ENCODE results near the gene ARFRP1. TPM values are rescaled to one million over a fixed set of nuclear protein-coding genes. Genes with fewer than 3 reads are reported as not detected.

Gene ARFRP1
- total and polyA plus RNA-seq, 2 donors (not counting 1 experiment from before 2014, with no cell fraction given): 41.0 to 75.5 TPM

DNA sequence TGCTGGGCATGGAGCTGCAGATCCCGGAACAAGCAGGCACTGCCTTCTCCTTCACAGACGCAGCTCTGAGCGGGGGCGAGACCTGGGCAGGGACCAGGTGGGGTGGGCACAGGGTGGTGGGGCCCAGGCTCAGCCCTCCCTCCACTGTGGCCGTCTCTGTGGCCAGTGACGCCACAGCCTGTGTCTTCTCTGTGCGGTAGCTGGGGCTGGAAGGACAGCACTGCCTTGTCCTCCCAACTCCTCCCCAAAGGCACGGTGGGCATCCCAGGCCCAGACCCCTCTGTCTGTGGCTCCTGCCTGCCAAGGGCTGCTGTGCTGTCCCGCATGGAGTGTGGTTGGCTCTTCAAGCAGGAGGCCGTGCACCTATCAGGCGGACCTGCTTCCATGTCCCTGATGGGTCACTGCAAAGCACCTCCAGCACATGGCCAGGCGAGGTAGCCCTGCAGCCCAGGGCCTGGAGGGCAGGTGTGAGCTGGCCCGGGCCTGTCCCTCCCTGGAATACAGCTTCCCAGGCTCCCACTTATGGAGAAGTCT is 26.1 kb downstream of the ARFRP1 start:
- Mint-ChIP-seq H3K27ac (no peak overlapping the region), H3K4me1 (no peaks in the 10 kb centered on the region), H3K27me3 (no peaks in the 10 kb centered on the region), H3K4me3 (no peak overlapping the region), H3K9me3 (ENCODE audit: insufficient read depth) (no peaks in the 10 kb centered on the region)
- no peak overlapping the region for H3K4me2 ChIP-seq (replicated peaks; ENCODE audit: low read depth, low read length, poor library complexity, severe bottlenecking)
- H3K79me2 ChIP-seq (ENCODE audit: control insufficient read depth, insufficient read depth, low read length): no peaks in the 10 kb centered on the region
- peaks cover 0 to 2% of the 10 kb centered on the region in 2 donors for H3K4me1 ChIP-seq (ENCODE audit: control insufficient read depth in 2 of 2, insufficient read depth in 2 of 2, low read length in 2 of 2)
- no peak overlapping the region for H3K27ac ChIP-seq (ENCODE audit: low read length in 2 of 2)
- no peak for ATAC-seq (ENCODE audit: low read depth)
- no peaks in the 10 kb centered on the region for H3K27me3 ChIP-seq (replicated peaks in 1 of 4; ENCODE audit: control extremely low read depth in 1 of 4, control insufficient read depth in 3 of 4, insufficient read depth in 4 of 4, low read length in 3 of 4)
- no peak for DNase-seq
- no peaks in the 10 kb centered on the region for H4K20me1 ChIP-seq (ENCODE audit: control insufficient read depth, insufficient read depth, low read length, poor library complexity, severe bottlenecking)
- CTCF ChIA-PET: no interaction called here
- intact Hi-C loops (cut with micrococcal nuclease): no loop called here
- no peaks in the 10 kb centered on the region for H3K9me3 ChIP-seq (ENCODE audit: control extremely low read depth in 1 of 3, control insufficient read depth in 2 of 3, insufficient read depth in 1 of 3, low read length in 2 of 3)
- TF ChIP-seq, protein P1, sequence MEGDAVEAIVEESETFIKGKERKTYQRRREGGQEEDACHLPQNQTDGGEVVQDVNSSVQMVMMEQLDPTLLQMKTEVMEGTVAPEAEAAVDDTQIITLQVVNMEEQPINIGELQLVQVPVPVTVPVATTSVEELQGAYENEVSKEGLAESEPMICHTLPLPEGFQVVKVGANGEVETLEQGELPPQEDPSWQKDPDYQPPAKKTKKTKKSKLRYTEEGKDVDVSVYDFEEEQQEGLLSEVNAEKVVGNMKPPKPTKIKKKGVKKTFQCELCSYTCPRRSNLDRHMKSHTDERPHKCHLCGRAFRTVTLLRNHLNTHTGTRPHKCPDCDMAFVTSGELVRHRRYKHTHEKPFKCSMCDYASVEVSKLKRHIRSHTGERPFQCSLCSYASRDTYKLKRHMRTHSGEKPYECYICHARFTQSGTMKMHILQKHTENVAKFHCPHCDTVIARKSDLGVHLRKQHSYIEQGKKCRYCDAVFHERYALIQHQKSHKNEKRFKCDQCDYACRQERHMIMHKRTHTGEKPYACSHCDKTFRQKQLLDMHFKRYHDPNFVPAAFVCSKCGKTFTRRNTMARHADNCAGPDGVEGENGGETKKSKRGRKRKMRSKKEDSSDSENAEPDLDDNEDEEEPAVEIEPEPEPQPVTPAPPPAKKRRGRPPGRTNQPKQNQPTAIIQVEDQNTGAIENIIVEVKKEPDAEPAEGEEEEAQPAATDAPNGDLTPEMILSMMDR (IDR thresholded peaks at IDR 0.05): no peak
- TF ChIP-seq EZH2 (IDR thresholded peaks at IDR 0.05; ENCODE audit: borderline replicate concordance, insufficient read depth, low read depth, low read length, poor library complexity, severe bottlenecking): no peak
- POLR2A ChIA-PET: no interaction called here
- no peak overlapping the region for H2AFZ ChIP-seq (ENCODE audit: insufficient read depth, low read depth, low read length, poor library complexity, severe bottlenecking)
- H3K9ac ChIP-seq (ENCODE audit: low read length): no peak overlapping the region
- 97% methylated on average over 13 of the region's 13 CpGs for WGBS (ENCODE audit: insufficient coverage)
- H3K4me3 ChIP-seq (ENCODE audit: control extremely low read depth in 1 of 5, extremely low read depth in 1 of 5, insufficient read depth in 1 of 5, low read depth in 2 of 5, low read length in 4 of 5): no peak overlapping the region
- peaks cover 0 to 3% of the 10 kb centered on the region in 2 experiments for H3K36me3 ChIP-seq (replicated peaks in 1 of 2; ENCODE audit: control extremely low read depth in 1 of 2, control insufficient read depth in 1 of 2, extremely low read depth in 1 of 2, insufficient read depth in 2 of 2, low read length in 1 of 2)

DNA sequence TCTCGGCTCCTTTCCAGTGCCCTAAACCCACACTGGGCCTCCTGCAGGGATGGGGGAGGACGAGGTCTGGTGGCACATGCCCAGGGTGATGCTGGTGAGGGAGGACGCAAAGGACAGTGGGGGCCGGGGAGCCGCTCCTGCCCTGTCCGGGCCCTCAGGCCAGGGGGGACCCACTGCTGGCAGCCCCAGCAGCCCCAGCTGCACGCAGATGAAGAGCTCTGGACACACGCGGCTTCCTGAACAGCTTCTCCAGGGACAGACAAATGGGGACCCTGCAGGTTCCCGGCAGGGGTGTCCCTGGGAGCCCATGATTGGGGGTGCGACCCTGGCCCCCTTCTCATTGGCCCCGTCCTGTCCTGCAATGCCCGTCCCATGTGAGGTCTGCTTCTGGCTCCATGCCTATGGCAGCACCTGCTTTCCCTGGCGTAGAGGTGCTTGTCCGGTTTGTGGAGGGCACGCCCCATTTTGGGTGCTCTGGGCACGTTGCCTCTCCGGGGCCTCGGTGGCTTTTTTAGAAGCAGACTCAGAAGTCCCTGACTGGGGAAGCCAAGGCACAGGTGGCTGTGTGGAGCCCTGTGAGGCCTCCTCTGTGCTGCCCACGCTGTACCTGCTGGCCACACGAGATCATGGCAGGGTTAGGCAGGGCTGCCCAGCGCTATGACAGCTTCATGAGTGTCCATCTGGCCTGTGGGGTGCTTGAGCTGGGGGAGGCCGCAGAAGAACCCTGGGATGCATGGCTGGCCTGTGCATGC is 26.7 kb downstream of the ARFRP1 start:
- TF ChIP-seq, protein P1 (IDR thresholded peaks at IDR 0.05): no peak
- TF ChIP-seq EZH2 (IDR thresholded peaks at IDR 0.05; ENCODE audit: borderline replicate concordance, insufficient read depth, low read depth, low read length, poor library complexity, severe bottlenecking): no peak
- no peak for DNase-seq
- Histone ChIP-seq H3K4me1 (ENCODE audit: control insufficient read depth in 2 of 2, insufficient read depth in 2 of 2, low read length in 2 of 2) (no peaks in the 10 kb centered on the region), H3K4me3 (ENCODE audit: control extremely low read depth in 1 of 5, extremely low read depth in 1 of 5, insufficient read depth in 1 of 5, low read depth in 2 of 5, low read length in 4 of 5) (no peak overlapping the region), H3K27me3 (replicated peaks in 1 of 4; ENCODE audit: control extremely low read depth in 1 of 4, control insufficient read depth in 3 of 4, insufficient read depth in 4 of 4, low read length in 3 of 4) (no peaks in the 10 kb centered on the region), H2AFZ (ENCODE audit: insufficient read depth, low read depth, low read length, poor library complexity, severe bottlenecking) (no peak overlapping the region), H3K27ac (ENCODE audit: low read length in 2 of 2) (no peak overlapping the region), H3K79me2 (ENCODE audit: control insufficient read depth, insufficient read depth, low read length) (no peaks in the 10 kb centered on the region), H3K36me3 (replicated peaks in 1 of 2; ENCODE audit: control extremely low read depth in 1 of 2, control insufficient read depth in 1 of 2, extremely low read depth in 1 of 2, insufficient read depth in 2 of 2, low read length in 1 of 2) (peaks cover 0 to 3% of the 10 kb centered on the region in 2 experiments), H4K20me1 (ENCODE audit: control insufficient read depth, insufficient read depth, low read length, poor library complexity, severe bottlenecking) (no peaks in the 10 kb centered on the region), H3K4me2 (replicated peaks; ENCODE audit: low read depth, low read length, poor library complexity, severe bottlenecking) (no peak overlapping the region), H3K9ac (ENCODE audit: low read length) (no peak overlapping the region), H3K9me3 (ENCODE audit: control extremely low read depth in 1 of 3, control insufficient read depth in 2 of 3, insufficient read depth in 1 of 3, low read length in 2 of 3) (no peaks in the 10 kb centered on the region)
- CTCF ChIA-PET: no interaction called here
- 94% methylated on average over 22 of the region's 23 CpGs for WGBS (ENCODE audit: insufficient coverage)
- POLR2A ChIA-PET: no interaction called here
- Mint-ChIP-seq H3K9me3 (ENCODE audit: insufficient read depth) (no peaks in the 10 kb centered on the region), H3K4me3 (no peak overlapping the region), H3K27me3 (no peaks in the 10 kb centered on the region), H3K4me1 (no peaks in the 10 kb centered on the region), H3K27ac (no peak overlapping the region)
- ATAC-seq (ENCODE audit: low read depth): no peak
- intact Hi-C loops (cut with micrococcal nuclease): no loop called here
